ENCODE results near the gene RAB13.

GRCh38 chr1:154006136-154006535 lies 20.0 kb upstream of the RAB13 start:
- TF ChIP-seq TCF7L2 (IDR thresholded peaks at IDR 0.05; ENCODE audit: low read depth, low read length) = no peak
- no peak for TF ChIP-seq CTCF (IDR thresholded peaks at IDR 0.05)
